GM12878 (cell line): ENCODE data around the gene TAPT1. TPM values are rescaled to one million over a fixed set of nuclear protein-coding genes. Genes with fewer than 3 reads are reported as not detected.

Experiments used
- ATAC-seq: fragments of 200-7000 bp; cut with Tn5 transposase; 3 replicates; pipeline ENCODE4 v1.9.1; 2020; ENCODE audit warnings: mild to moderate bottlenecking, moderate library complexity
- BruUV-seq: library from RNA; stranded (reverse); fragments of 400-500 nt; replicated peaks from 2 replicates; lab custom pipeline; 2021; lab: Mats Ljungman, UMichigan
- CTCF ChIA-PET: fragments of 300-600 bp; sonication (Branson Sonifier 250); formaldehyde crosslinking; extraction: SDS; loops from one replicate; lab custom pipeline; 2021; ENCODE audit warnings: inconsistent platforms; lab: Yijun Ruan, JAX
- POLR2A ChIA-PET: fragments of 350-600 bp; formaldehyde crosslinking; extraction: SDS; loops from one replicate; lab custom pipeline; 2021; ENCODE audit warnings: inconsistent platforms; lab: Charles Lee
- RAD21 ChIA-PET: fragments of 300-600 bp; sonication (Branson Sonifier 250); formaldehyde crosslinking; loops from one replicate; lab custom pipeline; 2023; ENCODE audit warnings: antibody characterized with exemption; ENCODE audit not compliant: unreplicated experiment; lab: Charles Lee
- SMC1A ChIA-PET: fragments of 300-600 bp; sonication (Branson Sonifier 250); formaldehyde crosslinking; loops from one replicate; lab custom pipeline; 2023; ENCODE audit not compliant: unreplicated experiment, uncharacterized antibody; lab: Charles Lee
- DNase-seq: peaks from one replicate; pipeline ENCODE4 v3.0.0-alpha.2; 2011; ENCODE audit warnings: low read depth, low spot score
- FAIRE-seq: peaks from 3 replicates; lab custom pipeline; 2011; peaks lifted over from hg19 to GRCh38; lab: Jason Lieb, UNC
- H2AFZ ChIP-seq: 2 replicates; pipeline ENCODE4 v1.6.0; 2011; ENCODE audit warnings: low read depth, low read length, control low read depth; ENCODE audit not compliant: control insufficient read depth
- H3K27ac ChIP-seq: 2 replicates; pipeline ENCODE4 v1.5.1; 2011; ENCODE audit warnings: control low read depth; ENCODE audit not compliant: control insufficient read depth, insufficient read depth
- H3K27me3 ChIP-seq, 2 experiments: replicated peaks in 1 of 2; 2 replicates each; pipeline versions ENCODE4 v1.6.0 to v1.6.1; 2011; ENCODE audit warnings: low read length in 1 of 2; ENCODE audit not compliant: control insufficient read depth in 2 of 2, insufficient read depth in 2 of 2
- H3K36me3 ChIP-seq, 2 experiments: 2 replicates each; pipeline ENCODE4 v1.5.1; 2011; ENCODE audit warnings: low read length in 1 of 2; ENCODE audit not compliant: control insufficient read depth in 2 of 2, insufficient read depth in 2 of 2
- H3K4me1 ChIP-seq: 2 replicates; pipeline ENCODE4 v1.6.1; 2011; ENCODE audit warnings: mild to moderate bottlenecking, low read length, moderate library complexity, mixed read lengths; ENCODE audit not compliant: control insufficient read depth, insufficient read depth
- H3K4me2 ChIP-seq: 2 replicates; pipeline ENCODE4 v1.6.0; 2011; ENCODE audit warnings: control low read depth; ENCODE audit not compliant: control insufficient read depth, insufficient read depth
- H3K4me3 ChIP-seq: fragments of 200-600 bp; sonication (generic); 2 replicates; pipeline ENCODE4 v1.5.1; 2016
- H3K79me2 ChIP-seq: 2 replicates; pipeline ENCODE4 v1.6.0; 2011; ENCODE audit warnings: low read length; ENCODE audit not compliant: control insufficient read depth, insufficient read depth
- H3K9ac ChIP-seq: 2 replicates; pipeline ENCODE4 v1.8.0; 2011; ENCODE audit warnings: low read length, control low read depth, mixed read lengths; ENCODE audit not compliant: control insufficient read depth, insufficient read depth
- H3K9me3 ChIP-seq: replicated peaks from 3 replicates; pipeline ENCODE4 v1.5.1; 2011; ENCODE audit warnings: mild to moderate bottlenecking, low read length; ENCODE audit not compliant: control insufficient read depth, insufficient read depth
- H4K20me1 ChIP-seq: 2 replicates; pipeline ENCODE4 v1.6.0; 2011; ENCODE audit not compliant: control insufficient read depth, insufficient read depth
- BHLHE40 ChIP-seq, 2 experiments: fragments of 450-650 bp in 1 of 2; IDR thresholded peaks; 2 replicates each; pipeline ENCODE4 v1.6.1; 2011 to 2017; ENCODE audit warnings: low read depth in 2 of 2, borderline replicate concordance in 1 of 2, improper control_type of control experiment in 1 of 2, low read length in 1 of 2, mild to moderate bottlenecking in 1 of 2
- BMI1 ChIP-seq: fragments of 450-650 bp; IDR thresholded peaks from 2 replicates; pipeline ENCODE4 v1.6.1; 2016; ENCODE audit warnings: mild to moderate bottlenecking, moderate library complexity, borderline replicate concordance
- CREM ChIP-seq: IDR thresholded peaks from 2 replicates; pipeline ENCODE4 v1.6.1; 2014; ENCODE audit warnings: antibody characterized with exemption, low read depth
- HDGF ChIP-seq: fragments of 450-650 bp; IDR thresholded peaks from 2 replicates; pipeline ENCODE4 v1.6.1; 2016; ENCODE audit warnings: antibody characterized with exemption
- LARP7 ChIP-seq: fragments of 450-650 bp; IDR thresholded peaks from 2 replicates; pipeline ENCODE4 v1.6.1; 2017; ENCODE audit warnings: mild to moderate bottlenecking
- MEF2A ChIP-seq: IDR thresholded peaks from 2 replicates; pipeline ENCODE4 v1.6.1; 2011; ENCODE audit warnings: low read depth, mild to moderate bottlenecking, low read length, moderate library complexity; ENCODE audit not compliant: insufficient read depth
- MEF2B ChIP-seq: fragments of 450-650 bp; IDR thresholded peaks from 2 replicates; pipeline ENCODE4 v1.6.1; 2018; ENCODE audit warnings: mild to moderate bottlenecking, moderate library complexity; ENCODE audit not compliant: partially characterized antibody, poor library complexity, severe bottlenecking
- NBN ChIP-seq: fragments of 450-650 bp; IDR thresholded peaks from 2 replicates; pipeline ENCODE4 v1.6.1; 2016
- RAD21 ChIP-seq: IDR thresholded peaks from 2 replicates; pipeline ENCODE4 v1.6.1; 2011; ENCODE audit warnings: mild to moderate bottlenecking, low read depth, low read length, moderate library complexity; ENCODE audit not compliant: insufficient read depth
- RUNX3 ChIP-seq: IDR thresholded peaks from 2 replicates; pipeline ENCODE4 v1.6.1; 2012; ENCODE audit warnings: low read length, inconsistent platforms
- SMC3 ChIP-seq: IDR thresholded peaks from 2 replicates; pipeline ENCODE4 v1.6.1; 2011; ENCODE audit warnings: low read length, improper control_type of control experiment, borderline replicate concordance
- SRF ChIP-seq, 2 experiments: IDR thresholded peaks; 2 replicates each; pipeline ENCODE4 v1.6.1; 2011; ENCODE audit warnings: low read depth in 2 of 2, low read length in 2 of 2, mild to moderate bottlenecking in 1 of 2, moderate library complexity in 1 of 2
- SUPT20H ChIP-seq: IDR thresholded peaks from 2 replicates; pipeline ENCODE4 v1.6.1; 2011; ENCODE audit warnings: low read depth, mild to moderate bottlenecking, low read length, moderate library complexity, borderline replicate concordance; ENCODE audit not compliant: control insufficient read depth
- WGBS: methylation state at CpG from one replicate; pipeline ENCODE4 v1.1.6; 2016; ENCODE audit warnings: low lambda C conversion rate; ENCODE audit not compliant: insufficient replicate concordance, insufficient coverage; ENCODE audit errors: missing lambda C conversion rate; 5-methylcytosine and 5-hydroxymethylcytosine counted together
- in situ Hi-C: fragments of 300-500 bp; cut with MboI; formaldehyde crosslinking; loops from 9 replicates; pipeline ENCODE4 v1.14.3; 2018; ENCODE audit warnings: mixed read lengths
- intact Hi-C: fragments of 100-400 bp; cut with micrococcal nuclease; formaldehyde crosslinking; loops from one replicate; pipeline ENCODE4 v1.14.2; 2022; ENCODE audit not compliant: unreplicated experiment
- polyA plus RNA-seq, 11 experiments: library from polyadenylated mRNA; depleted of rRNA in 4 of 11; unstranded in 6 of 11; stranded (reverse) in 5 of 11; fragments of >200 nt; fragmentation: Nextera tagmentation in 4 of 11; fragmentation: Illumina TruSeq in 1 of 11; extraction: Ambion mirVana in 4 of 11; extraction: Trizol in 1 of 11; gene quantifications; 1 replicate in 1 of 11; 2 replicates in 10 of 11; pipeline versions ENCODE4 v1.2.1 to v1.2.3, GENCODE V29; 2011 to 2016; ENCODE audit warnings: inconsistent platforms in 2 of 11, missing spikeins in 2 of 11, low read depth in 1 of 11
- total RNA-seq, 4 experiments: library from RNA; depleted of rRNA in 3 of 4; stranded (reverse); fragments of >200 nt in 3 of 4; fragmentation: Illumina TruSeq in 1 of 4; extraction: Trizol in 1 of 4; gene quantifications; 2 replicates each; pipeline versions ENCODE4 v1.2.1 to v1.2.3, GENCODE V29; 2013 to 2021
- TF ChIP-seq, protein P1 (sequence below), 3 experiments: IDR thresholded peaks in 2 of 3; conservative IDR thresholded peaks in 1 of 3; 2 replicates each; pipeline ENCODE4 v1.5.1; 2011; ENCODE audit warnings: low read depth in 3 of 3, low read length in 3 of 3, mild to moderate bottlenecking in 3 of 3, control low read depth in 2 of 3, moderate library complexity in 2 of 3, inconsistent platforms in 1 of 3, mixed read lengths in 1 of 3; ENCODE audit not compliant: control insufficient read depth in 2 of 3, insufficient read depth in 1 of 3; ENCODE audit errors: extremely low read depth in 1 of 3
- TF ChIP-seq, protein P2 (sequence below): fragments of 450-650 bp; IDR thresholded peaks from 2 replicates; pipeline ENCODE4 v1.6.1; 2016; ENCODE audit warnings: mild to moderate bottlenecking

TAPT1 gene
- total and polyA plus RNA-seq, 10 of the 15 experiments (the other 5 are each of a cell fraction or from before 2014, with no cell fraction given), result 0.91 to 23.3 (median 9.5) TPM

DNA sequence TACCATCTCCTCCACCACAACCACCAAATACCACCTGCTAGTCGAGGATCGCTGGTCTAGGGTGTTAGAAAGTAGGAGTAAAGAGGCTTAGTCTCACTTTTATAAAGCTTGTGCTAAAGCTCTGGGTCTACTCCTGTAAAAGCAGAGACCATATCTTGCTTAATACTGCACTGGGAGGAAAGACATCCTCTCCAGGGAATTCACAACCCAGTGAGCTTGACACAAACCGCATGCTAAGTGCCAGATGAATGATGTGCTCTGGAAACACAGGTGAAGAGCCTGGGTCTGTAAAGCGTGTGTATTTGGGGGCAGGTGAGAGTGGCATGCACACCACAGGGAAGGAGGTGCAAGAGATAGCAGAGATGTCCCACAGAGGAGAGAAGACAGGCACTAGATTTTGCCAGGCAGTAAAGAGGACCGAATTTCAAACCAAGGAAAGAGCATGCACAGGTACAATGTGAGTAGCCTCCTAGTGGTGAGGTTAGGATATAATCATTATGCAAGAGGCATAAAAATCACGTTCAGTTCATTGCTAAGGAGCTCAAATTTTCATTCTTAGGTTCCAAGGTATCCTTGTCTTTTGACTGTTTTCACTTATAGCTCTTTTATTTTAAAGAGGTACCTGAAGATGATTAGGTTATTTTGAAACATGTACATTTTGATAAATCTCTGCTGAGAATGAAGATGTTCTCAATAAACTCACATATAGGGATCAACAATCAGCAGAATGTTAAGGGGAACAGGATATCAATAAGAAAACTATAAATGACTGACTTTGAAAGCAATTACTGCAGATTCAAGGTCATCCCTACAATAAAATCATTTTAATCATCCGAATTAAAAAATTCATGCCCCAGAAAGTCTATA lies 20.7 kb downstream of the TAPT1 start:
- ChIA-PET SMC1A (interaction anchor here (0.6 to 2.4 kb wide), 10 partner anchors 9 to 1359 kb away, joined by 3 to 14 read pairs (median 4); no protein-coding TSS in a partner anchor), CTCF (interaction anchor here (0.6 to 6.1 kb wide), 31 partner anchors 8 to 1123 kb away, joined by 3 to 78 read pairs (median 4); partner anchors contain the start of gene TAPT1), RAD21 (interaction anchor here (0.6 to 3.7 kb wide), 6 partner anchors 8 to 176 kb away, joined by 3 to 24 read pairs (median 4); no protein-coding TSS in a partner anchor), POLR2A (no interaction called here)
- Histone ChIP-seq H3K9me3 (no peaks in the 10 kb centered on the region), H3K4me3 (no peak overlapping the region), H3K27me3 (no peaks in the 10 kb centered on the region), H3K36me3 (peaks cover 2 to 7% of the 10 kb centered on the region in 2 experiments; a peak in 3 of 4 replicates), H2AFZ (peak overlapping the region; percentile 63), H3K79me2 (peaks cover 1% of the 10 kb centered on the region; the same call in 1 of the 2 replicates), H3K9ac (no peak overlapping the region), H4K20me1 (no peaks in the 10 kb centered on the region), H3K4me2 (peak overlapping the region; percentile 75), H3K27ac (no peak overlapping the region), H3K4me1 (peaks cover 6% of the 10 kb centered on the region)
- ATAC-seq (peak; percentile 94), DNase-seq (no peak), FAIRE-seq (no peak)
- TF ChIP-seq SMC3, result peak; percentile 25; the same call in 1 of the 2 replicates
- TF ChIP-seq SUPT20H, result no peak
- TF ChIP-seq MEF2B, result peak; percentile 74
- no peak for TF ChIP-seq BMI1
- TF ChIP-seq LARP7, result no peak
- TF ChIP-seq SRF (IDR thresholded peaks at IDR 0.05; ENCODE audit: low read depth in 2 of 2, low read length in 2 of 2), result no peak
- TF ChIP-seq, protein P1, sequence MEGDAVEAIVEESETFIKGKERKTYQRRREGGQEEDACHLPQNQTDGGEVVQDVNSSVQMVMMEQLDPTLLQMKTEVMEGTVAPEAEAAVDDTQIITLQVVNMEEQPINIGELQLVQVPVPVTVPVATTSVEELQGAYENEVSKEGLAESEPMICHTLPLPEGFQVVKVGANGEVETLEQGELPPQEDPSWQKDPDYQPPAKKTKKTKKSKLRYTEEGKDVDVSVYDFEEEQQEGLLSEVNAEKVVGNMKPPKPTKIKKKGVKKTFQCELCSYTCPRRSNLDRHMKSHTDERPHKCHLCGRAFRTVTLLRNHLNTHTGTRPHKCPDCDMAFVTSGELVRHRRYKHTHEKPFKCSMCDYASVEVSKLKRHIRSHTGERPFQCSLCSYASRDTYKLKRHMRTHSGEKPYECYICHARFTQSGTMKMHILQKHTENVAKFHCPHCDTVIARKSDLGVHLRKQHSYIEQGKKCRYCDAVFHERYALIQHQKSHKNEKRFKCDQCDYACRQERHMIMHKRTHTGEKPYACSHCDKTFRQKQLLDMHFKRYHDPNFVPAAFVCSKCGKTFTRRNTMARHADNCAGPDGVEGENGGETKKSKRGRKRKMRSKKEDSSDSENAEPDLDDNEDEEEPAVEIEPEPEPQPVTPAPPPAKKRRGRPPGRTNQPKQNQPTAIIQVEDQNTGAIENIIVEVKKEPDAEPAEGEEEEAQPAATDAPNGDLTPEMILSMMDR (IDR thresholded peaks at IDR 0.05 in 2 of 3, conservative IDR thresholded peaks at IDR 0.05 in 1 of 3; ENCODE audit: control insufficient read depth in 2 of 3, extremely low read depth in 1 of 3, insufficient read depth in 1 of 3, low read depth in 3 of 3, low read length in 3 of 3), result peak; percentile 61 to 79 (median 75)
- 0 out of 2 replicates have a peak, but pooled peaks have one; percentile 24 for TF ChIP-seq CREM
- TF ChIP-seq, protein P2, sequence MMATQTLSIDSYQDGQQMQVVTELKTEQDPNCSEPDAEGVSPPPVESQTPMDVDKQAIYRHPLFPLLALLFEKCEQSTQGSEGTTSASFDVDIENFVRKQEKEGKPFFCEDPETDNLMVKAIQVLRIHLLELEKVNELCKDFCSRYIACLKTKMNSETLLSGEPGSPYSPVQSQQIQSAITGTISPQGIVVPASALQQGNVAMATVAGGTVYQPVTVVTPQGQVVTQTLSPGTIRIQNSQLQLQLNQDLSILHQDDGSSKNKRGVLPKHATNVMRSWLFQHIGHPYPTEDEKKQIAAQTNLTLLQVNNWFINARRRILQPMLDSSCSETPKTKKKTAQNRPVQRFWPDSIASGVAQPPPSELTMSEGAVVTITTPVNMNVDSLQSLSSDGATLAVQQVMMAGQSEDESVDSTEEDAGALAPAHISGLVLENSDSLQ, result peak; percentile 29; the same call in 1 of the 2 replicates
- peak; percentile 59; the same call in 1 of the 2 replicates for TF ChIP-seq RUNX3
- TF ChIP-seq NBN, result 0 out of 2 replicates have a peak, but pooled peaks have one; percentile 48
- TF ChIP-seq HDGF, result peak; percentile 66
- TF ChIP-seq MEF2A, result no peak
- TF ChIP-seq BHLHE40 (IDR thresholded peaks at IDR 0.05; ENCODE audit: borderline replicate concordance in 1 of 2, low read depth in 2 of 2, low read length in 1 of 2), result peak in 1 of 2 experiments; percentile 12; a peak in 1 of 4 replicates
- peak; percentile 23; the same call in 1 of the 2 replicates for TF ChIP-seq RAD21
- in situ Hi-C loops, result loop anchor here (10.0 kb wide), 1 partner anchor 401 kb away; no protein-coding TSS in a partner anchor
- intact Hi-C loops, result no loop called here
- WGBS, result 18% methylated on average over 7 of the region's 7 CpGs
- BruUV-seq, result no TSS peak
